ENCODE measurements around the gene PPEF2.

GRCh38 chr4:75878246-75878756 lies 24.0 kb downstream of the PPEF2 start:
- TF ChIP-seq TAF1 (IDR thresholded peaks at IDR 0.05; ENCODE audit: low read depth, low read length), result no peak
- no peak for TF ChIP-seq POLR2AphosphoS5 (IDR thresholded peaks at IDR 0.05; ENCODE audit: low read depth, low read length)
- no peak for TF ChIP-seq POLR2A (IDR thresholded peaks at IDR 0.05; ENCODE audit: low read depth, low read length)
- no peak for TF ChIP-seq SPI1 (IDR thresholded peaks at IDR 0.05; ENCODE audit: low read depth, low read length)
- TF ChIP-seq POU2F2 (IDR thresholded peaks at IDR 0.05; ENCODE audit: low read depth, low read length), result no peak
- TF ChIP-seq PAX5 (IDR thresholded peaks at IDR 0.05; ENCODE audit: insufficient read depth, low read length, severe bottlenecking), result no peak
